ENCODE results near the gene SELENOT. TPM values are rescaled to one million over a fixed set of nuclear protein-coding genes. Genes with fewer than 3 reads are reported as not detected.
A peak's percentile ranks its signal among the peaks of the same experiment; 100 is the strongest.

The SELENOT gene
- total RNA-seq, 1 donor from 2014 or later = 135 TPM

GRCh38 chr3:150602426-150603152, 532 bp upstream of the SELENOT start:
- no peaks in the 10 kb centered on the region for H3K36me3 ChIP-seq (ENCODE audit: control insufficient read depth, insufficient read depth, low read length)
- no peaks in the 10 kb centered on the region for H3K27me3 ChIP-seq (ENCODE audit: control insufficient read depth, insufficient read depth, low read length)
- H3K4me3 ChIP-seq (ENCODE audit: low read depth, low read length) = peak overlapping the region; percentile 74
- TF ChIP-seq CTCF (IDR thresholded peaks at IDR 0.05; ENCODE audit: insufficient read depth, low read length, poor library complexity, severe bottlenecking) = no peak
- no peak for DNase-seq (ENCODE audit: low read depth)

- Histone ChIP-seq H3K27me3 (ENCODE audit: control insufficient read depth, insufficient read depth, low read length) (no peaks in the 10 kb centered on the region), H3K36me3 (ENCODE audit: control insufficient read depth, insufficient read depth, low read length) (no peaks in the 10 kb centered on the region), H3K4me3 (ENCODE audit: low read depth, low read length) (peak overlapping the region; percentile 74)
- DNase-seq (ENCODE audit: low read depth) = no peak
- no peak for TF ChIP-seq CTCF (IDR thresholded peaks at IDR 0.05; ENCODE audit: insufficient read depth, low read length, poor library complexity, severe bottlenecking)
These were observed 829 bp downstream of the SELENOT start for GRCh38 chr3:150603980-150604319.

DNA sequence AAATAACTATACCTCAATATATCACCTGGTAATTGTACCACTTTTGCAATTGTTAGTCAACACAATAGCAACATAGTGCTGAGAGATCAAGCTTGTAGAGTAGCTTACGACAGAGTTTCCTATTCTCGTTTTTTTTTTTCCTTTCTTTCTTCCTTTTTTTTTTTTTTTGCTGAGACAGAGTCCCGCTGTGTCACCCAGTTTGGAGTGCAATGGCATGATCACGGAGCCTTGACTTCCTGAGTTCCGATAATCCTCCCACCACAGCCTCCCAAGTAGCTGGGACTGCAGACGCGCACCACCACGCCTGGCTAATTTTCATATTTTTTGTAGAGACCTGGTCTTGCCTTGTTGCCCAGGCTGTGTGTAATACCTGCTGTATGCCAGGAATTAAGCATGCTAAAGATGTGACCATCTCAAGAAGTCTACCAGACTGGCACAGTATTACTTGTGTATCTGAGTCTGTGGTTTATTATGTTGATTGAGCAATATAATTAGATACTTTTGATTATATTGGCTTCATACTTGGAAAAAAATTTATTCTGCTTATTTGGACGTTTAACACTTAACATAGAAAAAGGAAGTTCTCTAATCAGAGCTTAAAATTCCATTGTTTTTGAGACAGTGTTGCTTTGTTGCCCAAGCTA, 3.0 kb downstream of the SELENOT start:
- DNase-seq (ENCODE audit: low read depth) = no peak
- TF ChIP-seq CTCF (IDR thresholded peaks at IDR 0.05; ENCODE audit: insufficient read depth, low read length, poor library complexity, severe bottlenecking) = no peak
- Histone ChIP-seq H3K36me3 (ENCODE audit: control insufficient read depth, insufficient read depth, low read length) (no peaks in the 10 kb centered on the region), H3K27me3 (ENCODE audit: control insufficient read depth, insufficient read depth, low read length) (no peaks in the 10 kb centered on the region), H3K4me3 (ENCODE audit: low read depth, low read length) (no peak overlapping the region)

GRCh38 chr3:150607267-150608065, 4.3 kb downstream of the SELENOT start:
- no peak for DNase-seq (ENCODE audit: low read depth)
- no peaks in the 10 kb centered on the region for H3K27me3 ChIP-seq (ENCODE audit: control insufficient read depth, insufficient read depth, low read length)
- no peaks in the 10 kb centered on the region for H3K36me3 ChIP-seq (ENCODE audit: control insufficient read depth, insufficient read depth, low read length)
- no peak for TF ChIP-seq CTCF (IDR thresholded peaks at IDR 0.05; ENCODE audit: insufficient read depth, low read length, poor library complexity, severe bottlenecking)
- H3K4me3 ChIP-seq (ENCODE audit: low read depth, low read length) = no peak overlapping the region

DNA sequence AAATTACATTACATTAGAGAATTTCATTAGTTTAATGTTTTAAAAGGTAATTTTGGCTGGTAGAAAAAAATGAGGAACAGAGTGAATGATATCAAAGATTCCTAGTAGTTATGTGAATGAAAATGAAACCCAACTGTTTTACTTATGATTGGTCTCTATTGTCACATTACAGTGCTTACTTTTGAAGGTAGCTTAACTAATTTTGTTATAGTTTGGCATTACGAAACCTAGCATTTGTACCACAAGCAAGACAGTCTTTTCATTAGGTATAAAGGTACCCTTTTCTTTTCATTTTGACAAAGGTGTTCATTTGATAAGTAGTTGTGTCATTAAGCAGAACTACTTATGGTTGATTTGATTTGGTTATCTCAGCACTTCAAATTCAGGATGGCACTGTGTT, 6.9 kb downstream of the SELENOT start:
- Histone ChIP-seq H3K27me3 (ENCODE audit: control insufficient read depth, insufficient read depth, low read length) (no peaks in the 10 kb centered on the region), H3K36me3 (ENCODE audit: control insufficient read depth, insufficient read depth, low read length) (no peaks in the 10 kb centered on the region), H3K4me3 (ENCODE audit: low read depth, low read length) (no peak overlapping the region)
- TF ChIP-seq CTCF (IDR thresholded peaks at IDR 0.05; ENCODE audit: insufficient read depth, low read length, poor library complexity, severe bottlenecking) = no peak
- DNase-seq (ENCODE audit: low read depth) = no peak
